ENCODE measurements around the gene PEX13.

Gene PEX13

DNA sequence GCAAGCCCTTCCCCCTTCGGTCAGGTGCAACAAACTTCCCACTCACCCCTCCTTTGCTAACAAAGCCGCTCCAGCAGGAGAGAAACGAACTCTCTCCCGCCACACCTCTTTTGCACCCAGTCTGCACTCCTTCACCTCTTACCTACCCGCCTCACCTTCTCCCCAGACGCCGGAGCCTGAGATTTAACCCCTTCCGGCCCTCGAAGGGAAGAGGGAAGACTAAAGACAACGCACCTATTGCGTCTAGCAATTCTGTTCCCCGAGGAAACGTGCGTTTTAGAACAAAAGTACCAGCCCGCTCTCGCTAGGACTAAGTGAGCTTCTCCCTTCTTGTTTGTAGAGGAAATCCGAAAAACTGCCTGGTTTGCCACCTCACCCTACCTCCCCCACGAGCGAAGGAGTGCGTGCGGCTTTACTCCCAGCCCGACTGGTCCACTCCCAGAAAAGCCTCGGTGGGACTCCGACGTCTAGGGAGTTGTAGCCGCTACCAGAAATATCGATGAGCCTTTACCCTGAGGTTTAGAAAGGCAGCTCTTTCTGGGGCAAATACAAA lies 441 bp upstream of the PEX13 start (continued):
- TF ChIP-seq, protein P1, sequence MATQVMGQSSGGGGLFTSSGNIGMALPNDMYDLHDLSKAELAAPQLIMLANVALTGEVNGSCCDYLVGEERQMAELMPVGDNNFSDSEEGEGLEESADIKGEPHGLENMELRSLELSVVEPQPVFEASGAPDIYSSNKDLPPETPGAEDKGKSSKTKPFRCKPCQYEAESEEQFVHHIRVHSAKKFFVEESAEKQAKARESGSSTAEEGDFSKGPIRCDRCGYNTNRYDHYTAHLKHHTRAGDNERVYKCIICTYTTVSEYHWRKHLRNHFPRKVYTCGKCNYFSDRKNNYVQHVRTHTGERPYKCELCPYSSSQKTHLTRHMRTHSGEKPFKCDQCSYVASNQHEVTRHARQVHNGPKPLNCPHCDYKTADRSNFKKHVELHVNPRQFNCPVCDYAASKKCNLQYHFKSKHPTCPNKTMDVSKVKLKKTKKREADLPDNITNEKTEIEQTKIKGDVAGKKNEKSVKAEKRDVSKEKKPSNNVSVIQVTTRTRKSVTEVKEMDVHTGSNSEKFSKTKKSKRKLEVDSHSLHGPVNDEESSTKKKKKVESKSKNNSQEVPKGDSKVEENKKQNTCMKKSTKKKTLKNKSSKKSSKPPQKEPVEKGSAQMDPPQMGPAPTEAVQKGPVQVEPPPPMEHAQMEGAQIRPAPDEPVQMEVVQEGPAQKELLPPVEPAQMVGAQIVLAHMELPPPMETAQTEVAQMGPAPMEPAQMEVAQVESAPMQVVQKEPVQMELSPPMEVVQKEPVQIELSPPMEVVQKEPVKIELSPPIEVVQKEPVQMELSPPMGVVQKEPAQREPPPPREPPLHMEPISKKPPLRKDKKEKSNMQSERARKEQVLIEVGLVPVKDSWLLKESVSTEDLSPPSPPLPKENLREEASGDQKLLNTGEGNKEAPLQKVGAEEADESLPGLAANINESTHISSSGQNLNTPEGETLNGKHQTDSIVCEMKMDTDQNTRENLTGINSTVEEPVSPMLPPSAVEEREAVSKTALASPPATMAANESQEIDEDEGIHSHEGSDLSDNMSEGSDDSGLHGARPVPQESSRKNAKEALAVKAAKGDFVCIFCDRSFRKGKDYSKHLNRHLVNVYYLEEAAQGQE (tag by site-specific recombination; IDR thresholded peaks at IDR 0.05): peak; percentile 40; the same call in 1 of the 2 replicates
- TF ChIP-seq ZNF664 (tag by site-specific recombination; IDR thresholded peaks at IDR 0.05) (peak; percentile 68; the same call in 1 of the 2 replicates), ZFP37 (tag by site-specific recombination; IDR thresholded peaks at IDR 0.05) (peak; percentile 79), ZNF19 (tag by site-specific recombination; IDR thresholded peaks at IDR 0.05; ENCODE audit: low read depth) (no peak), ZNF335 (tag by site-specific recombination; conservative IDR thresholded peaks at IDR 0.05) (no peak), TRIM28 (IDR thresholded peaks at IDR 0.05; ENCODE audit: borderline replicate concordance, low read length) (peak; percentile 75), SCRT1 (tag by site-specific recombination; IDR thresholded peaks at IDR 0.05; ENCODE audit: borderline replicate concordance) (no peak), ZNF623 (tag by site-specific recombination; IDR thresholded peaks at IDR 0.05) (peak; percentile 16; the same call in 1 of the 2 replicates), ZNF10 (tag by site-specific recombination; IDR thresholded peaks at IDR 0.05) (peak; percentile 86), KLF9 (tag by site-specific recombination; IDR thresholded peaks at IDR 0.05; ENCODE audit: low read depth) (no peak), ZNF223 (tag by site-specific recombination; IDR thresholded peaks at IDR 0.05) (no peak), ZNF600 (tag by site-specific recombination; IDR thresholded peaks at IDR 0.05) (peak; percentile 88), ZNF266 (tag by site-specific recombination; IDR thresholded peaks at IDR 0.05; ENCODE audit: low read depth) (no peak)
- TF ChIP-seq, protein P2, sequence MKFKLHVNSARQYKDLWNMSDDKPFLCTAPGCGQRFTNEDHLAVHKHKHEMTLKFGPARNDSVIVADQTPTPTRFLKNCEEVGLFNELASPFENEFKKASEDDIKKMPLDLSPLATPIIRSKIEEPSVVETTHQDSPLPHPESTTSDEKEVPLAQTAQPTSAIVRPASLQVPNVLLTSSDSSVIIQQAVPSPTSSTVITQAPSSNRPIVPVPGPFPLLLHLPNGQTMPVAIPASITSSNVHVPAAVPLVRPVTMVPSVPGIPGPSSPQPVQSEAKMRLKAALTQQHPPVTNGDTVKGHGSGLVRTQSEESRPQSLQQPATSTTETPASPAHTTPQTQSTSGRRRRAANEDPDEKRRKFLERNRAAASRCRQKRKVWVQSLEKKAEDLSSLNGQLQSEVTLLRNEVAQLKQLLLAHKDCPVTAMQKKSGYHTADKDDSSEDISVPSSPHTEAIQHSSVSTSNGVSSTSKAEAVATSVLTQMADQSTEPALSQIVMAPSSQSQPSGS (tag by site-specific recombination; IDR thresholded peaks at IDR 0.05; ENCODE audit: low read depth): no peak
- TF ChIP-seq, protein P3, sequence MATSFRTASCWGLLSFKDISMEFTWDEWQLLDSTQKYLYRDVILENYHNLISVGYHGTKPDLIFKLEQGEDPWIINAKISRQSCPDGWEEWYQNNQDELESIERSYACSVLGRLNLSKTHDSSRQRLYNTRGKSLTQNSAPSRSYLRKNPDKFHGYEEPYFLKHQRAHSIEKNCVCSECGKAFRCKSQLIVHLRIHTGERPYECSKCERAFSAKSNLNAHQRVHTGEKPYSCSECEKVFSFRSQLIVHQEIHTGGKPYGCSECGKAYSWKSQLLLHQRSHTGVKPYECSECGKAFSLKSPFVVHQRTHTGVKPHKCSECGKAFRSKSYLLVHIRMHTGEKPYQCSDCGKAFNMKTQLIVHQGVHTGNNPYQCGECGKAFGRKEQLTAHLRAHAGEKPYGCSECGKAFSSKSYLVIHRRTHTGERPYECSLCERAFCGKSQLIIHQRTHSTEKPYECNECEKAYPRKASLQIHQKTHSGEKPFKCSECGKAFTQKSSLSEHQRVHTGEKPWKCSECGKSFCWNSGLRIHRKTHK (tag by site-specific recombination; IDR thresholded peaks at IDR 0.05): no peak
- TF ChIP-seq, protein P4, sequence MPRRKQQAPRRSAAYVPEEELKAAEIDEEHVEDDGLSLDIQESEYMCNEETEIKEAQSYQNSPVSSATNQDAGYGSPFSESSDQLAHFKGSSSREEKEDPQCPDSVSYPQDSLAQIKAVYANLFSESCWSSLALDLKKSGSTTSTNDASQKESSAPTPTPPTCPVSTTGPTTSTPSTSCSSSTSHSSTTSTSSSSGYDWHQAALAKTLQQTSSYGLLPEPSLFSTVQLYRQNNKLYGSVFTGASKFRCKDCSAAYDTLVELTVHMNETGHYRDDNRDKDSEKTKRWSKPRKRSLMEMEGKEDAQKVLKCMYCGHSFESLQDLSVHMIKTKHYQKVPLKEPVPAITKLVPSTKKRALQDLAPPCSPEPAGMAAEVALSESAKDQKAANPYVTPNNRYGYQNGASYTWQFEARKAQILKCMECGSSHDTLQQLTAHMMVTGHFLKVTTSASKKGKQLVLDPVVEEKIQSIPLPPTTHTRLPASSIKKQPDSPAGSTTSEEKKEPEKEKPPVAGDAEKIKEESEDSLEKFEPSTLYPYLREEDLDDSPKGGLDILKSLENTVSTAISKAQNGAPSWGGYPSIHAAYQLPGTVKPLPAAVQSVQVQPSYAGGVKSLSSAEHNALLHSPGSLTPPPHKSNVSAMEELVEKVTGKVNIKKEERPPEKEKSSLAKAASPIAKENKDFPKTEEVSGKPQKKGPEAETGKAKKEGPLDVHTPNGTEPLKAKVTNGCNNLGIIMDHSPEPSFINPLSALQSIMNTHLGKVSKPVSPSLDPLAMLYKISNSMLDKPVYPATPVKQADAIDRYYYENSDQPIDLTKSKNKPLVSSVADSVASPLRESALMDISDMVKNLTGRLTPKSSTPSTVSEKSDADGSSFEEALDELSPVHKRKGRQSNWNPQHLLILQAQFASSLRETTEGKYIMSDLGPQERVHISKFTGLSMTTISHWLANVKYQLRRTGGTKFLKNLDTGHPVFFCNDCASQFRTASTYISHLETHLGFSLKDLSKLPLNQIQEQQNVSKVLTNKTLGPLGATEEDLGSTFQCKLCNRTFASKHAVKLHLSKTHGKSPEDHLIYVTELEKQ (tag by site-specific recombination; IDR thresholded peaks at IDR 0.05; ENCODE audit: borderline replicate concordance): no peak
- TF ChIP-seq, protein P5, sequence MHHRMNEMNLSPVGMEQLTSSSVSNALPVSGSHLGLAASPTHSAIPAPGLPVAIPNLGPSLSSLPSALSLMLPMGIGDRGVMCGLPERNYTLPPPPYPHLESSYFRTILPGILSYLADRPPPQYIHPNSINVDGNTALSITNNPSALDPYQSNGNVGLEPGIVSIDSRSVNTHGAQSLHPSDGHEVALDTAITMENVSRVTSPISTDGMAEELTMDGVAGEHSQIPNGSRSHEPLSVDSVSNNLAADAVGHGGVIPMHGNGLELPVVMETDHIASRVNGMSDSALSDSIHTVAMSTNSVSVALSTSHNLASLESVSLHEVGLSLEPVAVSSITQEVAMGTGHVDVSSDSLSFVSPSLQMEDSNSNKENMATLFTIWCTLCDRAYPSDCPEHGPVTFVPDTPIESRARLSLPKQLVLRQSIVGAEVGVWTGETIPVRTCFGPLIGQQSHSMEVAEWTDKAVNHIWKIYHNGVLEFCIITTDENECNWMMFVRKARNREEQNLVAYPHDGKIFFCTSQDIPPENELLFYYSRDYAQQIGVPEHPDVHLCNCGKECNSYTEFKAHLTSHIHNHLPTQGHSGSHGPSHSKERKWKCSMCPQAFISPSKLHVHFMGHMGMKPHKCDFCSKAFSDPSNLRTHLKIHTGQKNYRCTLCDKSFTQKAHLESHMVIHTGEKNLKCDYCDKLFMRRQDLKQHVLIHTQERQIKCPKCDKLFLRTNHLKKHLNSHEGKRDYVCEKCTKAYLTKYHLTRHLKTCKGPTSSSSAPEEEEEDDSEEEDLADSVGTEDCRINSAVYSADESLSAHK (tag by site-specific recombination; IDR thresholded peaks at IDR 0.05): 0 out of 2 replicates have a peak, but pooled peaks have one; percentile 8
- TF ChIP-seq, protein P6, sequence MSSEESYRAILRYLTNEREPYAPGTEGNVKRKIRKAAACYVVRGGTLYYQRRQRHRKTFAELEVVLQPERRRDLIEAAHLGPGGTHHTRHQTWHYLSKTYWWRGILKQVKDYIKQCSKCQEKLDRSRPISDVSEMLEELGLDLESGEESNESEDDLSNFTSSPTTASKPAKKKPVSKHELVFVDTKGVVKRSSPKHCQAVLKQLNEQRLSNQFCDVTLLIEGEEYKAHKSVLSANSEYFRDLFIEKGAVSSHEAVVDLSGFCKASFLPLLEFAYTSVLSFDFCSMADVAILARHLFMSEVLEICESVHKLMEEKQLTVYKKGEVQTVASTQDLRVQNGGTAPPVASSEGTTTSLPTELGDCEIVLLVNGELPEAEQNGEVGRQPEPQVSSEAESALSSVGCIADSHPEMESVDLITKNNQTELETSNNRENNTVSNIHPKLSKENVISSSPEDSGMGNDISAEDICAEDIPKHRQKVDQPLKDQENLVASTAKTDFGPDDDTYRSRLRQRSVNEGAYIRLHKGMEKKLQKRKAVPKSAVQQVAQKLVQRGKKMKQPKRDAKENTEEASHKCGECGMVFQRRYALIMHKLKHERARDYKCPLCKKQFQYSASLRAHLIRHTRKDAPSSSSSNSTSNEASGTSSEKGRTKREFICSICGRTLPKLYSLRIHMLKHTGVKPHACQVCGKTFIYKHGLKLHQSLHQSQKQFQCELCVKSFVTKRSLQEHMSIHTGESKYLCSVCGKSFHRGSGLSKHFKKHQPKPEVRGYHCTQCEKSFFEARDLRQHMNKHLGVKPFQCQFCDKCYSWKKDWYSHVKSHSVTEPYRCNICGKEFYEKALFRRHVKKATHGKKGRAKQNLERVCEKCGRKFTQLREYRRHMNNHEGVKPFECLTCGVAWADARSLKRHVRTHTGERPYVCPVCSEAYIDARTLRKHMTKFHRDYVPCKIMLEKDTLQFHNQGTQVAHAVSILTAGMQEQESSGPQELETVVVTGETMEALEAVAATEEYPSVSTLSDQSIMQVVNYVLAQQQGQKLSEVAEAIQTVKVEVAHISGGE (tag by site-specific recombination; conservative IDR thresholded peaks at IDR 0.05; ENCODE audit: low read depth): peak; percentile 100
- TF ChIP-seq, protein P7, sequence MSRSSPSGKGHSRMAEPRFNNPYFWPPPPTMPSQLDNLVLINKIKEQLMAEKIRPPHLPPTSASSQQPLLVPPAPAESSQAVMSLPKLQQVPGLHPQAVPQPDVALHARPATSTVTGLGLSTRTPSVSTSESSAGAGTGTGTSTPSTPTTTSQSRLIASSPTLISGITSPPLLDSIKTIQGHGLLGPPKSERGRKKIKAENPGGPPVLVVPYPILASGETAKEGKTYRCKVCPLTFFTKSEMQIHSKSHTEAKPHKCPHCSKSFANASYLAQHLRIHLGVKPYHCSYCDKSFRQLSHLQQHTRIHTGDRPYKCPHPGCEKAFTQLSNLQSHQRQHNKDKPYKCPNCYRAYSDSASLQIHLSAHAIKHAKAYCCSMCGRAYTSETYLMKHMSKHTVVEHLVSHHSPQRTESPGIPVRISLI (tag by site-specific recombination; IDR thresholded peaks at IDR 0.05): peak; percentile 34; the same call in 1 of the 2 replicates
